ENCODE results near the gene SHKBP1.

SHKBP1 gene

DNA sequence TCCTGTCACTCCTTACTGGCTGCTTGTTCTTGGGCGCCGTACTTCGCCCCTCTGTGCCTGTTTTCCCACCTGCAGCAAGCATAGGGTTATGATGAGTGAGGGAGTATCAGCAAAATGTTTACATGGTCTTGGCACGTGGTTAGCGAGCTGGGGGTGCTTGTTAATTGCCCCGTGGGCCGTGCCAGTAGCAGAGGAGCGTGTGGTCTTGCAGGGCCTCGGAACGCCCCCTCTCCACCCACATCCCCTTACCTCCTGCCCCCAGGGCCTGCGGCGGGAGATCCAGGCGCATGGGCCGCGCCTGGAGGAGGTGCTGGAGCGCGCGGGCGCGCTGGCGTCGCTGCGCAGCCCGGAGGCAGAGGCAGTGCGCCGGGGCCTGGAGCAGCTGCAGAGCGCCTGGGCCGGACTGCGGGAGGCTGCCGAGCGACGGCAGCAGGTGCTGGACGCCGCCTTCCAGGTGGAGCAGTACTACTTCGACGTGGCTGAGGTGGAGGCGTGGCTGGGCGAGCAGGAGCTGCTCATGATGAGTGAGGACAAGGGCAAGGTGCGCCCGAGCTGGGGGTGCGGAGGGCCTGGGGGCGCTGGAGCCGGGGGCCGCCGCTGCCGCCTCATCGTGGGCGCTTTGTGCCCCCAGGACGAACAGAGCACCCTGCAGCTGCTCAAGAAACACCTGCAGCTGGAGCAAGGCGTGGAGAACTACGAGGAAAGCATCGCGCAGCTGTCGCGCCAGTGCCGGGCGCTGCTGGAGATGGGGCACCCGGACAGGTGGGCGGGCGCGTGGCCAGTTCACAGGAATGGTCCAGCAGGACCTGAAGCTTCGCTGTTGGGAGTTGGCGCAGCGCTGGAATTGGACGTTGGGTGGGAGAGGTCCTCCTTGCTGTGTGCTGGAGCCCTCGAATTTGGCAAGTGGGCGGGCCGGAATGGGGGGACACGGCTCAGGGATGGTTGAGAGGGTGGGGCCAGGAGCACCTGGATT lies 22.5 kb upstream of the SHKBP1 start:
- Histone ChIP-seq H3K27ac (ENCODE audit: low read length) (no peak overlapping the region), H3K4me2 (ENCODE audit: low read length) (no peak overlapping the region), H3K4me3 (ENCODE audit: low read length) (no peak overlapping the region), H3K36me3 (replicated peaks; ENCODE audit: low read depth, low read length) (no peaks in the 10 kb centered on the region), H2AFZ (ENCODE audit: low read depth, low read length) (no peak overlapping the region), H3K27me3 (ENCODE audit: low read depth, low read length) (no peaks in the 10 kb centered on the region), H3K79me2 (ENCODE audit: low read length) (no peaks in the 10 kb centered on the region), H3K4me1 (ENCODE audit: low read length) (no peaks in the 10 kb centered on the region), H3K9me3 (ENCODE audit: insufficient read depth, low read length) (no peaks in the 10 kb centered on the region), H4K20me1 (ENCODE audit: insufficient read depth, low read length) (no peaks in the 10 kb centered on the region), H3K9ac (ENCODE audit: low read length) (no peak overlapping the region)
- TF ChIP-seq EZH2phosphoT487 (IDR thresholded peaks at IDR 0.05; ENCODE audit: low read depth) = no peak
- TF ChIP-seq, protein P1, sequence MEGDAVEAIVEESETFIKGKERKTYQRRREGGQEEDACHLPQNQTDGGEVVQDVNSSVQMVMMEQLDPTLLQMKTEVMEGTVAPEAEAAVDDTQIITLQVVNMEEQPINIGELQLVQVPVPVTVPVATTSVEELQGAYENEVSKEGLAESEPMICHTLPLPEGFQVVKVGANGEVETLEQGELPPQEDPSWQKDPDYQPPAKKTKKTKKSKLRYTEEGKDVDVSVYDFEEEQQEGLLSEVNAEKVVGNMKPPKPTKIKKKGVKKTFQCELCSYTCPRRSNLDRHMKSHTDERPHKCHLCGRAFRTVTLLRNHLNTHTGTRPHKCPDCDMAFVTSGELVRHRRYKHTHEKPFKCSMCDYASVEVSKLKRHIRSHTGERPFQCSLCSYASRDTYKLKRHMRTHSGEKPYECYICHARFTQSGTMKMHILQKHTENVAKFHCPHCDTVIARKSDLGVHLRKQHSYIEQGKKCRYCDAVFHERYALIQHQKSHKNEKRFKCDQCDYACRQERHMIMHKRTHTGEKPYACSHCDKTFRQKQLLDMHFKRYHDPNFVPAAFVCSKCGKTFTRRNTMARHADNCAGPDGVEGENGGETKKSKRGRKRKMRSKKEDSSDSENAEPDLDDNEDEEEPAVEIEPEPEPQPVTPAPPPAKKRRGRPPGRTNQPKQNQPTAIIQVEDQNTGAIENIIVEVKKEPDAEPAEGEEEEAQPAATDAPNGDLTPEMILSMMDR (IDR thresholded peaks at IDR 0.05; ENCODE audit: low read depth, low read length) = no peak

DNA sequence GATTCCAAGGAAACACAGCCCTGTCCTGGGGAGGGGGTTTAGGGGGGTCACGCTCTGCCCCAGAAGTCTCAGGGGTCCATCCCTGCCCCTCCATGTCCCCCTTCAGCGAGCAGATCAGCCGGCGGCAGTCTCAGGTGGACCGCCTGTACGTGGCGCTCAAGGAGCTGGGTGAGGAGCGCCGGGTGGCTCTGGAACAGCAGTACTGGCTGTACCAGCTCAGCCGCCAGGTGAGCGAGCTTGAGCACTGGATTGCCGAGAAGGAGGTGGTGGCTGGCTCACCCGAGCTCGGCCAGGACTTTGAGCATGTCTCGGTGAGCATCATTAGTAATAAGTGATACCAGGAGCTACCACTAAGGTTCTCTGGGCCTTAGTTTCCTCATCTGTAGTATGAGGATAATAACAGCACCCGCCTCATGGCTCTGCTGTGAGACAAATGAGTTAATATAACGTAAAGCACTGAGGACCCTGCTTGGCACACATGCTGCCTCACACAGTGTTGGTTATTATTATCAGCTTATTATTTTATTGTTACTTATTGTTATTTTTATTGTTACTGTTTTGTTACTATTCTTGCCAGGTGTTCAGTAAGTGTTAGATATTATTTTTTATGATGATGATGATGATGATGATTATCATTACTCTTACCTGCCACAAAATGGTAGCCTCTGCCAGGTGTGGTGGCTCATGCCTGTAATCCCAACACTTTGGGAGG lies 20.5 kb upstream of the SHKBP1 start:
- no peak overlapping the region for H3K9ac ChIP-seq (ENCODE audit: low read length)
- no peak overlapping the region for H3K4me3 ChIP-seq (ENCODE audit: low read length)
- no peaks in the 10 kb centered on the region; the same call in 1 of the 2 replicates for H3K27me3 ChIP-seq (ENCODE audit: low read depth, low read length)
- no peak for TF ChIP-seq EZH2phosphoT487 (IDR thresholded peaks at IDR 0.05; ENCODE audit: low read depth)
- TF ChIP-seq, protein P1 (IDR thresholded peaks at IDR 0.05; ENCODE audit: low read depth, low read length) = no peak
- no peaks in the 10 kb centered on the region for H3K9me3 ChIP-seq (ENCODE audit: insufficient read depth, low read length)
- no peak overlapping the region for H3K4me2 ChIP-seq (ENCODE audit: low read length)
- no peaks in the 10 kb centered on the region for H3K79me2 ChIP-seq (ENCODE audit: low read length)
- no peaks in the 10 kb centered on the region for H3K36me3 ChIP-seq (replicated peaks; ENCODE audit: low read depth, low read length)
- H2AFZ ChIP-seq (ENCODE audit: low read depth, low read length) = no peak overlapping the region
- H3K27ac ChIP-seq (ENCODE audit: low read length) = no peak overlapping the region
- H4K20me1 ChIP-seq (ENCODE audit: insufficient read depth, low read length) = no peaks in the 10 kb centered on the region
- H3K4me1 ChIP-seq (ENCODE audit: low read length) = no peaks in the 10 kb centered on the region

DNA sequence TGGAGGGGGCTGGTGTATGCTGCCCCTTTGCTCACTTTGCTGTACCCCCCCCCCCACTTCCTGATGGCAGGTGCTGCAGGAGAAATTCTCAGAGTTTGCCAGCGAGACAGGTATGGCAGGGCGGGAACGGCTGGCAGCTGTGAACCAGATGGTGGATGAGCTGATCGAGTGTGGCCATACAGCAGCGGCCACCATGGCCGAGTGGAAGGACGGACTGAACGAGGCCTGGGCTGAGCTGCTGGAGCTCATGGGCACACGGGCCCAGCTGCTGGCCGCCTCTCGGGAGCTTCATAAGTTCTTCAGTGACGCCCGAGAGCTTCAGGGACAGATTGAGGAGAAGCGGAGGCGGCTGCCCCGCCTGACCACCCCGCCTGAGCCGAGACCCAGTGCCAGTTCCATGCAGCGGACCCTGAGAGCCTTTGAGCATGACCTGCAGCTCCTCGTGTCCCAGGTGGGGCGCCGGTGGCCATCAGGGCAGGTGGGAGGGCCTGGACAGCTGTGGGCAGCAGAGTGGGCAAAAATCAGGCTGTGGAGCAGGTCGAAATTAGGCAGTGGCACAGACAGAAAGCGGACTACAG lies 19.6 kb upstream of the SHKBP1 start:
- Histone ChIP-seq H3K27me3 (ENCODE audit: low read depth, low read length) (no peaks in the 10 kb centered on the region; the same call in 1 of the 2 replicates), H3K9me3 (ENCODE audit: insufficient read depth, low read length) (no peaks in the 10 kb centered on the region), H3K36me3 (replicated peaks; ENCODE audit: low read depth, low read length) (no peaks in the 10 kb centered on the region), H3K4me3 (ENCODE audit: low read length) (no peak overlapping the region), H4K20me1 (ENCODE audit: insufficient read depth, low read length) (no peaks in the 10 kb centered on the region), H2AFZ (ENCODE audit: low read depth, low read length) (no peak overlapping the region), H3K9ac (ENCODE audit: low read length) (no peak overlapping the region), H3K4me1 (ENCODE audit: low read length) (no peaks in the 10 kb centered on the region), H3K4me2 (ENCODE audit: low read length) (no peak overlapping the region), H3K27ac (ENCODE audit: low read length) (no peak overlapping the region), H3K79me2 (ENCODE audit: low read length) (no peaks in the 10 kb centered on the region)
- TF ChIP-seq, protein P1 (IDR thresholded peaks at IDR 0.05; ENCODE audit: low read depth, low read length) = no peak
- no peak for TF ChIP-seq EZH2phosphoT487 (IDR thresholded peaks at IDR 0.05; ENCODE audit: low read depth)

DNA sequence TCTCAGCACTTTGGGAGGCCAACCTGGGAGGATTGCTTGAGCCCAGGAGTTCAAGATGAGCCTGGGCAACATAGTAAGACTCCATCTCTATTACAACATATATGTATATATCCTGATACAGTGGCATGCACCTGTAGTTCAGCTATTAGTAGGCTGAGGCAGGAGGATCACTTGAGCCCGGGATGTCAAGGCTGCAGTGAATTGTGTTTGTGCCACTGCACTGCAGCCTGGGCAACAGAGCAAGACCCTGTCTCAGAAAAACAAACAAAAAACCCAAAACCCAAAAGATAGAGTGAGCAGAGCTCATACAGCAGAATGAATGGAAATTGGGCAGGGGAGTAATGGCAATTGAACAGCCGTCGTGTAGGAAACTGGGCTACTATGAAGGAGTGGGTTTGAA lies 17.3 kb upstream of the SHKBP1 start:
- H3K36me3 ChIP-seq (replicated peaks; ENCODE audit: low read depth, low read length) = no peaks in the 10 kb centered on the region
- no peak overlapping the region for H3K4me3 ChIP-seq (ENCODE audit: low read length)
- H4K20me1 ChIP-seq (ENCODE audit: insufficient read depth, low read length) = no peaks in the 10 kb centered on the region
- H3K9ac ChIP-seq (ENCODE audit: low read length) = no peak overlapping the region
- no peaks in the 10 kb centered on the region for H3K4me1 ChIP-seq (ENCODE audit: low read length)
- H3K79me2 ChIP-seq (ENCODE audit: low read length) = no peaks in the 10 kb centered on the region
- H3K27ac ChIP-seq (ENCODE audit: low read length) = no peak overlapping the region
- no peak overlapping the region for H2AFZ ChIP-seq (ENCODE audit: low read depth, low read length)
- no peaks in the 10 kb centered on the region; the same call in 1 of the 2 replicates for H3K27me3 ChIP-seq (ENCODE audit: low read depth, low read length)
- no peaks in the 10 kb centered on the region for H3K9me3 ChIP-seq (ENCODE audit: insufficient read depth, low read length)
- H3K4me2 ChIP-seq (ENCODE audit: low read length) = no peak overlapping the region
- TF ChIP-seq, protein P1 (IDR thresholded peaks at IDR 0.05; ENCODE audit: low read depth, low read length) = no peak
- TF ChIP-seq EZH2phosphoT487 (IDR thresholded peaks at IDR 0.05; ENCODE audit: low read depth) = no peak

All from OCI-LY3 (cell line).